ENCODE measurements around the gene RPN1. TPM values are rescaled to one million over a fixed set of nuclear protein-coding genes. Genes with fewer than 3 reads are reported as not detected.
A peak's percentile ranks its signal among the peaks of the same experiment; 100 is the strongest.
"Not testable (repeated sequence)": the region's sequence is repeated elsewhere in the genome, so short reads cannot be mapped to it uniquely, and the experiment has no call there.

The RPN1 gene
- total RNA-seq, 1 donor = 661 TPM

GRCh38 chr3:128684986-128685726 is 34.5 kb upstream of the RPN1 start:
- no peak for TF ChIP-seq CTCF (IDR thresholded peaks at IDR 0.05; ENCODE audit: insufficient read depth, low read depth, low read length)
- DNase-seq (ENCODE audit: low read depth) = no peak
- H3K4me3 ChIP-seq (ENCODE audit: low read depth, low read length) = no peak overlapping the region

- no peak overlapping the region for H3K4me3 ChIP-seq (ENCODE audit: low read depth, low read length)
- no peak for TF ChIP-seq CTCF (IDR thresholded peaks at IDR 0.05; ENCODE audit: insufficient read depth, low read depth, low read length)
- DNase-seq (ENCODE audit: low read depth) = no peak
Measured at GRCh38 chr3:128683957-128684356, 33.3 kb upstream of the RPN1 start.

GRCh38 chr3:128681369-128681829 is 30.8 kb upstream of the RPN1 start:
- TF ChIP-seq CTCF (IDR thresholded peaks at IDR 0.05; ENCODE audit: insufficient read depth, low read depth, low read length) = no peak
- DNase-seq (ENCODE audit: low read depth) = no peak
- peak overlapping the region; percentile 83 for H3K4me3 ChIP-seq (ENCODE audit: low read depth, low read length)

- H3K4me3 ChIP-seq (ENCODE audit: low read depth, low read length) = peak overlapping the region; percentile 83
- TF ChIP-seq CTCF (IDR thresholded peaks at IDR 0.05; ENCODE audit: insufficient read depth, low read depth, low read length) = peak; percentile 95
- peak; percentile 99 for DNase-seq (ENCODE audit: low read depth)
Measured at GRCh38 chr3:128680603-128681368, 30.2 kb upstream of the RPN1 start.

GRCh38 chr3:128679338-128679737 is 28.7 kb upstream of the RPN1 start:
- H3K4me3 ChIP-seq (ENCODE audit: low read depth, low read length) = no peak overlapping the region
- DNase-seq (ENCODE audit: low read depth) = no peak
- no peak for TF ChIP-seq CTCF (IDR thresholded peaks at IDR 0.05; ENCODE audit: insufficient read depth, low read depth, low read length)

GRCh38 chr3:128675802-128676201 is 25.2 kb upstream of the RPN1 start:
- not testable (repeated sequence) for DNase-seq (ENCODE audit: low read depth); H3K4me3 ChIP-seq (ENCODE audit: low read depth, low read length)

- TF ChIP-seq CTCF (IDR thresholded peaks at IDR 0.05; ENCODE audit: insufficient read depth, low read depth, low read length) = no peak
Measured at GRCh38 chr3:128674161-128674784, 23.7 kb upstream of the RPN1 start.

More at GRCh38 chr3:128674161-128674784, 23.7 kb upstream of the RPN1 start:
- no peak overlapping the region for H3K4me3 ChIP-seq (ENCODE audit: low read depth, low read length)
- DNase-seq (ENCODE audit: low read depth) = no peak
